Occipital lobe (tissue), 2 donors: ENCODE measurements around the gene BCAS4. TPM values are rescaled to one million over a fixed set of nuclear protein-coding genes. Genes with fewer than 3 reads are reported as not detected.

Source experiments
- DNase-seq: peaks from one replicate; lab custom pipeline; 2025; lab: John Stamatoyannopoulos, UW
- total RNA-seq: library from RNA; depleted of rRNA; stranded (reverse); fragments of >200 nt; gene quantifications from one replicate; pipeline ENCODE4 v1.2.3, GENCODE V29; 2014

The BCAS4 gene
- total RNA-seq, 1 donor from 2014 or later: 9.8 TPM

DNA sequence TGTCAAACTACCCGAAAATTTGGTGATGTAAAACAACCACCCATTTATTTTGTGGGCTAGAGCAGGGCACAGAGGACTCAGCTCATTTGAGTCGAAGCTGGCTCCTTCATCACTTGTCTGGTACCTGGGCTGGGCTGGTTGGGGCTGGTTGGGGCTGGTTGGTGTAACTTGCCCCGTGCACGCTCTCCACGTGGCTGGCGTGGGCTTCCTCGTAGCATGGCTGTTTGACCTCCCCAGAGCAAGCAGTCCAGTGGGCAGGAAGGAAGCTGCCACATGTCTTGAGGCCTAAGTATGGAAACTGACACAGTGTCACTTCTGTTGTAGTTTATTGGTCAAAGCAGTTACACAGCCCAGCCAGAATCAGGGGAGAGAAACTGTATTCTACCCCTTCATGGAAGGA is 27.1 kb downstream of the BCAS4 start:
- no peak for DNase-seq

DNA sequence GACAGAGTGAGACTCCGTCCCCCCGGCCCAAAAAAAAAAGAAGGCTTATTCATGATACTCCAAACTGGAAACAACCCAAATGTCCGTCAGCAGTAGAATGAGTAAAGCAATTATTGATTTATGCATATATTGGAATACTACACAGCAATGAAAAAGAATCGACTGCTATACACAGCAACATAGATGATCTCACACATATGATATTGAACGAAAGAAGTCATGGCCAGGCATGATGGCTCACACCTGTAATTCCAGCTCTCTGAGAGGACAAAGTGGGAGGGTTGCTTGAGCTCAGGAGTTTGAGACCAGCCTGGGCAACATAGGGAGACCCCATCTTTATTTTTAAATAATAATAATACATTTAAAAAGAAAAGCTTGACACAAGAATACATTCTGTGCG is 28.5 kb downstream of the BCAS4 start:
- DNase-seq: no peak

DNA sequence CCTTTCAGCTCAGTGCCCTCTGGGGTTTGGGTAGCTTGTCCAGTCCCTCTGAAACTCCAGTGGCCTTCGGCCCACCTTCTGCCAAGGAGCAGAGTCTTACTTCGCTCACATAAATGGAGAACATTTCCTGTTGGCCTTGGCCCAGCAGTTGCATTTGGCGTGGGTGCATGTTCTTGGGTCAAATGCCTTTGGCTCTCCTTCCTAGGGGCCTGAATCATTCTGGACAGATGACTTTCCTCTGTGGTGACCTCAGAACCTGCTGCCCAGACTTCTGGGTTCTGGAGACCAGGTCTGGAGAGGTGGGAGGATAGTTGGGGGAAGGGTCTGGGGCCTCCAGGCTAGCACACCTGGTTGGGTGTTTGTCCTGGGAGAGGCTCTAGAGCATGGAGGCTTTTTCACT is 29.3 kb downstream of the BCAS4 start:
- DNase-seq: no peak

DNA sequence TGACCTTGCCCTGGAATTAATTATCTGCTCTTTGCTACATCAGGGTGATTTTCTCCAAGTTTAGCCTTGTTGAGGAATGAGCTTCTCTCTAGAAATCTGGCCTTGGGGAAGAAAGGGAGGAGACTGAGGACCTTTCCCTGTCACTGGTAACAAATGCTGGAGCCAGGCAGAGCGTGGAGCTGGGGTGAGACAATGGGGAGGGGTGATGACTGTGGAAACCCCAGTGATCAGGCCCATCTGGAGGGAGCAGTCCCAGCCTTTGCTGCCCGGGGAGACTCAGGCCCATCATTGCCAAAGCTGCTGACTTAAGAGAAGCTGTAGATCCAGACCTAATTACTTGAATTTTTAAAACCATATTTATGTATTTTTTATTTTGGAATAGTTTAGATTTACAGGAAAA is 31.3 kb downstream of the BCAS4 start:
- DNase-seq: no peak

DNA sequence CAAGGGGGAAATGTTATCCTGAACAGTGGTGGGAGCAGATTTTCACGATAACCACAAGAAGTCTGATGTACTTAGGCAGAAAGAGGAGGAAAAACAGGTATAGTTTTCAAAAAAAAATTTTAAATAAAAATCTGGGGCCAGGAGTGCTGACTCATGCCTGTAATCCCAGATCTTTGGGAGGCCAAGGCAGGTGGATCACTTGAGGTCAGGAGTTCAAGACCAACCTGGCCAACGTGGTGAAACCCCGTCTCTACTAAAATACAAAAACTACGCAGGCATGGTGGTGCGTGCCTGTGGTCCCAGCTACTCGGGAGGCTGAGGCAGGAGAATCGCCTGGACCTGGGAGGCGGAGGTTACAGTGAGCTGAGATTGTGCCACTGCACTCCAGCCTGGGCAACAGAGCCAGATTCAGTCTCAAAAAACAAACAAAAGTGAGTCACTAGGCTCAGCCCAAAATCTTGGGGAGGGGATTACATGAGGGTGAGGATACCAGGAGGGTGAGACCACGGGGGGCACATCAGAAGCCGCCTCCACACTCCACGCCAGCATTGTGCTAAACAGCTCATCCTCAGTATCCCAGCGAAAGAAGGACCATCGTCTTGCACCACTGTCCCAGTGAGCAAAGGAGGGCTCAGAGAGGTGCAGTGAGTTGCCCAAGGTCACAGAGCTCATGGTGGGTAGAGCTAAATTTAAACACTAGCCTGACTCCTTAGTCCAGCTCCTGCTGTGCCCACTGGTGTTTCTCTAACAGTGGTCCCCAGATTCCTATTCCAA is 33.7 kb downstream of the BCAS4 start:
- DNase-seq: no peak

DNA sequence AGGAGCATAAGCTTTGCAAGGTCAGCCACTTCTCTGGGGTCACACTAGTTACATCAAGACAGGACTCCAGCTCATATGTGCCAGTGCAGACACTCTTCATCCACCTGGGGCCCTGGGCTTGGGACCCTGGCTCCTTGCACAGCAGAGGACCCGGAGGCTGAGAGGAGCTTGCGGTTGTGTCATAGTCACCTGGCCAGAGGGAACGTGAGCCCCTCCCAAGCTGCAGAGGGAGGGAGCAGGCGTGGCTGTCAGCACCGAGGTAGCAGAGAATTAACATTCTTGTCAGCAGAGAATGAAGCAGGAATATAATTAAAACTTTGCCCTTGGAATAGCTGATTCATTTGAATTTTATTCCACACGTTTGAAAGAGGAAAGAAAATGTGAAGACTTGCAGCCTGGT is 36.8 kb downstream of the BCAS4 start:
- DNase-seq: no peak

DNA sequence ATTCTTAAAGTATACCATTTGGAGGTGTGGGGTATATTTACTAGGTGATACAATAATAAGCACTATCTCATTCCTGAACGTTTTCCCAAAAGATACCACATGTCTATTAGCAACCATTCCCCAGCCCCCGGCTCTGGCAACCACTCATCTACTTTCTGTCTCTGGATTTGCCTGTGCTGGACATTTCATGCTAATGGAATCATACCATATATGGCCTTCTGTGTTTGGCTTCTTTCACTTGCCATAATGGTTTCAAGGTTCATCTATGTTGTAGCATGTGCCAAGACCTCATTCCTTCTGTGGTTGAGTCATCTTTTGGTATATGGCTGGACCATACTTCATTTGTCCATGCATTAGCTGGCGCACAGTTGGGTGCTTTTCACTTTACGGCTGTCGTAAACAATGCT is 39.7 kb downstream of the BCAS4 start:
- no peak for DNase-seq

DNA sequence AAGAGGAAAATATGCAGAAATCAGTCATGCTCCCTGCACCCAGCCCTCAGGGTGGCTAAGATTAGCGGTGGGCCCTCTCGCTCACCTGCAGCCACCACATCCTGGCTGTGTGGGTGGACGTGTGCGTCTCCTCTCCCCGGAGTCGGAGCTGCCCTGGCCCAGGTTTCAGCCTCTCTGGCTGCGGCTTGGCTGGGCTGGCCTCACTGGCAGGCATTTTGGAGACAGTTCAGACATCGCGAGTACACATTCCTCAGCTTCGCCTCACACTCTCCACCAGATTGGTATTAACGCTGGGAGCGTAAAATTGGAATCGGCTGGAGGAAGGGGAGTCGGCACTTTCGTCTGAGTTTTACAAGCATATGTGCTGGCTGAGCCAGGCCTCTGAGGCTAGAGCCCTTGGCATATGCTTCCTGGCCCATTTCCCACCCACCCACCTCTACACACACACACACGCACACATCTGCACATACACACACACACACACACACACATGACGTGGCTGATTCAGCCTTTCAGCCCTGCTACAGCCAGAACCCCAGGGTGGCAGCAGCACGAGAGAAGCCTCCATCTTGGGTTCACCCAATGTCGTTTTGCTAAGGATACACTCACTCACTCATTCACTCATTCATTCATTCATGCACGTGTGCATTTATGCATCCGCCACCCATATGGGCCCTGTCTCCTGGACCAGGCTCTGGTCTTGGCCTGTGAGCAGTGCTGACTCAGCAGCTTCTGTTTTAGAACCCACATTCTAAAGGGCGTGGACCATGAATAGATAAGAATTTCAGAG is 42.9 kb downstream of the BCAS4 start:
- DNase-seq: no peak

DNA sequence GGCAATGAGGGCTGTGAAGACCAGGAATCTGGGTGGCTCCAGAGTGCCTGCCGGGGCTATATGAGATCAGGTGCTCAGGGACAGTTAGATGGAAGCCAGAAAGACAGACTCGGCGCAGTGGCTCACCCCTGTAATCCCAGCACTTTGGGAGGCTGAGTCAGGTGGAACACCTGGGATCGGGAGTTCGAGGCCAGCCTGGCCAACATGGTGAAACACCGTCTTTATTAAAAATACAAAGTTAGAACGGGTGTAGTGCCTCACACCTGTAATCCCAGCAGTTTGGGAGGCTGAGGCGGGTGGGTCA is 43.4 kb downstream of the BCAS4 start:
- no peak for DNase-seq

DNA sequence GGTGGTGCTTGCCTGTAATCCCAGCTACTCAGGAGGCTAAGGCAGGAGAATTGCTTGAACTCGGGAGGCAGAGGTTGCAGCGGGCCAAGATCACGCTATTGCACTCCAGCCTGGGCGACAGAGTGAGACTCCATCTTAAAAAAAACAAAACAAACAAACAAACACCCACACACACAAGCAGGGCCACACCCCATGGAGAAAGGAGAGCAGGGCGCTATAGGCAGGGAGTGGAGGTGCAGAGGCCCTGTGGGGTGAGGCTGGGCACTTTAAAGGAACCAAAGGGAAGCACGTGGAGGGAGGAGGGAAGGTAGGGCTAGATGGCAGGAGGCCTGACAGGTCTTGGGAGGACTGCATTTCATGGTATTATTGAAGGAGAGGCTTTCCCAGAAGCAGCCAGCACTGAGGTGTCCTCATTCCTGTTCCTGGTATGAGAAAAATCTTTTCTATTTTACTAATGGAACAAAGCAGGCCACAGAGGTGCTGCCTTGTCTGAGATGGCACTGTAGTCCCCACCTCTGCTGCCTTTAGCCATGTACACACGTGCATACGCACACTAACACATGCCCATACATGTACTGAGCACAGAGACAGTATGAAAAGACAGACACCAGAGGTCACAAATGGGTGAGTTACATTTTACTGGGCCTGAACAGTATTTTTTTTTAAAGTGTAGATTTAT is 44.0 kb downstream of the BCAS4 start:
- DNase-seq: no peak

DNA sequence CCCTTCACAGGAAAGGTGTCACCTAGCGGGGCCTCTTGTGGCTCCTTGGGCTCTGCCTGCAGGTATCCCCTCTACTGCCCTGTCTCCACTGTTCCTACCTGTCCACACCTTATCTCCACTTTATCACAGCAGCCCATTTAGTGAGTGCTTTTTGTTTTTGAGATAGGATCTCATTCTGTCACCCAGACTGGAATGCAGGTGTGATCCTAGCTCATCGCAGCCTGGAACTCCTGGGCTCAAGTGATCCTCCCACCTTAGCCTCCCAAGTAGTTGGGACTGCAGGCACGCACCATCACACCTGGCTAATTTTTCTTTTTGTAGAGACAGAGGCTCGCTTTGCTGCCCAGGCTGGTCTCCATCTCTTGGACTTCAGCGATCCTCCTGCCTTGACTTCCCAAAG is 48.0 kb downstream of the BCAS4 start:
- no peak for DNase-seq

DNA sequence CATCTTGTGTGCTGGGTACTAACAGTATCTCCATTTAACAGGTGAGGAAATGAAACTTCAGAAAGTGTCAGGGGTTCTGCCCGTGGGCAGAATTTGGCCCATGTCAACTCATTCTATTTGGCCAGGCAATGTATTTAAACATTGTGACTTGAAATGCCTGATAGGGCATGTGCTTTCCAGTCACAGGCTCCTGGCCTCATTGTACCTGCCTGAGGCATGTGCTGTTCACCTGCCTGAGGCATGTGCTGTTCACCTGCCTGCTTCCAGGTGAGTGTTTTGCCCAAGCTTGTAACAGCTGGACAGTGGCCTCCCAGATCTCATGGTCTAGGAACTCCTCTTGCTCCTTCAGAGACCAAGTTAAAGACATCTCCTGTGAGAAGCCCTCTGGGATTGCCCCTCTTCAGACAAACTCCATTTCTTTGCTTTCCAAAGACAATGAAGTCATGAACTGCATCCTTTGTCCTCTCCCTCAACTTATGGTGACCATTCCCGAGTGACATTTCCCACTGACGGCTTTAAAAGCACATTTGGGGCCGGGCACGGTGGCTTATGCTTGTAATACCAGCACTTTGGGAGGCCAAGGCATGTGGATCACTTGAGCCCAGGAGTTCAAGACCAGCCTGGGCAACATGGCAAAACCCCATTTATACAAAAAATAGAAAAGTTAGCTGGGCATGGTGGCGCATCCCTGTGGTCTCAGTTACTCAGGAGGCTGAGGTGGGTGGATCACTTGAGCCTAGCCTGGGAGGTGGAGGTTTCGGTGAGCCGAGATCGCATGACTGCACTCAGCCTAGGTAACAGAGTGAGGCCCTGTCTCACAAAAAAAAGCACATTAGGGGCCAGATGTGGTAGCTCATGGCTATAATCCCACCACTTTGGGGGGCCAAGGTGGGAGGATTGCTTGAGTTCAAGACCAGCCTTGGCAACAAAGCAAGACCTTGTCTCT is 48.7 kb downstream of the BCAS4 start:
- no peak for DNase-seq

DNA sequence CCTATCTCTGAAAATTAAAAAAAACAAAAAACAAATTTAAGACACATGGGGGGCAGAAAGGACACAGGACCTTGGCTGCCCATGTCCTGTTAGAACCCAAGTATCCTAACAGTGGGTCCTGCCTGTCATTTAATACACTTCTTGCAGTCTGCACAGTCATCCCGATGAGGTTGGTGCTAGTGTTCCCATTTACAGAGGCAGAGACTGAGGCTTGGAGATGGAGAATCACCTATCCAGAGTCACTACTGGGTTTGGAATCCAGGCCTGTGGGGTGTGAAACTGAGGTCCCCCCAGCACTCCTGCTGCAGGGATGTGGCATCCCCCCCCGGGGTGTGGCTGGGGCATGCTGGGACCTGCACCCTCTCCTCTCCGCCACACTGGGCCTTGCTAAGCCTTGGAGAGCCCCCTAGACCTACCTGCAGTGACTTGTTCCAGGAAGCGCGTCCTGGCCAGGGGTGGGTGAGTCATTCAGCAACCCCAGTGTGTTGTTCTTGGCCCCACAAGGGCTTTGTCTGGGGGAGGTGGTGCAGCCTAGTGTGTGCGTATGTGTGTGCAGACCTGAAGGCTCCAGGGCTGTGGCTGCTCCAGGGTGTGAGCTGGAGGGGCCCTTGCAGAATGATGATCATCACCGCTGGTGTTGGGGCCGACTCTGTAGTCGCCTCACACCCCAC is 49.7 kb downstream of the BCAS4 start:
- DNase-seq: no peak

DNA sequence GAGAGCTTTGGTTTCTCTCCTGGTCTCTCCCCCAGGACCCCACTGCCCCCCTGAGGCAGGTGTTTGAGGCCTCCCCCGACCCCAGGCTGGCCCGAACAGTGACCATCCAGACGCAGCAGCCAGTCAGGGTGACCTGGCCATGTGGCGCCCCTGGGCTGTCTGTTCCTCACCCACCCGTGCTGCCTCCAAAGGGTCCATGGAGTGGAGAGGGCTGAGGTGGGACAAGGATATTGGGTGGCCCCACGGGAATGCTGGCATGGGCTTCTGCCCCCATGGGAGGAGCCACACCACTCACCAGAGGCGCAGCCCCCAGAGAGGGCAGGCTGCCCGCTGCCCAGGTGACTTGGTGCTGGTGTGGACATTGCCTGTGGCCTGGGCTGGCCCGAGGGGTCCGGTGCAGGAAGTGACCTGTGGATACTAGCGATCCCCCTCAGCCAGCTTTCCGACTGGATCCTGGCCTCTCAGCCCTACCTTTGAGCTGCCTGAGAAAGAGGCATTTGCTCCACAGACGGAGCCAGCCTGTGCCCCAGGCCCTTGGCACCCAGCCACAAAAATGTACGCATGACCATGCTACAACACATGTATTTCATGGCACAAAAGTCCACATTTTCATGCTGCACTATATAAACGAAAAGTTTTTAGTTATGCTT is 50.8 kb downstream of the BCAS4 start:
- no peak for DNase-seq

DNA sequence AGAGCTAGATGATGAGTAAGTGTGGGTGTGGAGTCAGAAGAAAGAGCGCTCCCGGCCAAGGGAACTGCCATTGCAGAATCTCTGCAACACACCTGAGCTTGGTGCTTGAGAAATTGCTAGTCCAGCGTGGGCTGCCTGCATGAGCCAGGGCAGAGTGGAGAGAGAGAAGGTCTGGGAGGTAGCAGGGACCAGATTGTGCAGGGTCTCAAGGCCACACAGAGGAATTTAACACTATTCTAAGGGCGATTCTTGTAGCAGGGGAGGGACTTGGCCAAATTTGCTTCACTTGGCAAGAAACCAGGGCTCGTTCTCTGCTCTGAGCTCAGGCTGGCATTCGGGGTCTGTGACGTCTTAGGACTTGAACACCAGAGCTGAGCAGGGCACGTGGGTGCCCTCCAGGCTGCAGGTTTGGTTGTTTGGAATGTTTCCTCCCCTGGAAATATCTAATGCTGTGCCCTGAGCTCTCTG is 53.5 kb downstream of the BCAS4 start:
- no peak for DNase-seq

DNA sequence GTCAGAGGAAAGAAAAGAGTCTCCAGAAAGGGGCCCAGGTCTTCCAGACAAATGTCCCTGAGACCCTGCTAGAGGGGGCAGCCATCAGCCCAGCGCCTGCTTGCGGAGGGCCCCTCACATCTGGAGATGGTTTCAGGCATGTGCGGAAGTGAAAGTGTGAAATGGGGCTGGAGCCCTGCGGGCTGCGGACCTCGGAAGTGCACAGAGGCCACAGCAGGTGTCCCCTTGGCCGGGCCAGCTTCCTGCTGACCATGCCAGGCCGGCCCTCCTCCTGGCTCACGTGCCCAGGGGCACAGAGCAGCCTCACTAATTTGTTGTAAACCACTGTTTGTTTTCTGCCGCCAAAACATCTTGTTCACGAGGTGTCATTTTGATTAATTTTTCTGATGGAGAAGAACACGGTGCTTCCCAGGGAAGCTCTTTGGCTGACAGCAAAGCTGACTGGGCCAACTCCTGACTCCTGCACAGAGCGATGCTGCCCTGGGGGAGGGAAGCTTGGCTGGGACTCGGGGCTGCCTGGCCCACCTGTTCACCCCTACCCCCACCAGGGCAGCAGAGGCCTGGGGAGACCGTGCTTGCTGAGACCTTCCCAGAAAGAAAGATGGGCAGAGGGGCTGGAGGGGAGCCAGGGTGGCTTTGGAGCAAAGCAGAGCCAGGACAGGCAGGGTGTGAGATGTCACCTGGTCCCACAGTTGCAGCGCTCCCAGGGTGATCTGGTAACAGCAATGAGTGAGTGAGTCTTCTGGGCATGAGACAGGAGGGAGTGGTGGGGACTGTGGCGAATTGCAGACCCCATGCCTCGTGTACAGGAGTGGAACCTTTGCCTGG is 54.2 kb downstream of the BCAS4 start:
- DNase-seq: no peak

DNA sequence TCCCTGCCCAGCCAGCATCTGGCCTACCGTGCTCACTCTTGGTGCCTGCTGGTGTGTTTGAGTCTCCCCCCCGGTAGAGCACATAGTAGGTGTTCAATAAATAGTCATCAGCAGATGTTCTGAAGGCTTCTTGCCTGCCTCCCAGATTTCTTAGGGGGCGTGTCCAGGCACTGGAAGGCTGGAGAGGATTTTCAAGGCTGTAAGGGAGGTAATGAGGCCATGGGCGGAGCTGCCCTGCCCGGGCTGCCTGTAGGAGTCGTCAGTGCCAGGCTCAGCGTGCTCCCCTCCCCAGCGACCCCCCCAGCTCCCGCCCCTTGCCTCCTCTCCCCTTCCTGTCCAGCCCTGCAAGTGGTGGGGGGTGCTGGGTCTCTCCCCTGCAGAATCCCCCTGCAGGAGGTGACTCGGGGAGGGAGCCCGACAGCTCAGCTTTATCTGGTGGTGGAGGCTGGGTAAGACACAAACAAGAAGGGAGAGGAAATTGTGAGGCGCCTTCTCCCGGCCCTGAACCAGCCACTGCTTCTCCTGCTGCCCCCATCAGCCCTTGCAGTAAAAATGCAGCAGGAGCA is 55.9 kb downstream of the BCAS4 start:
- no peak for DNase-seq

DNA sequence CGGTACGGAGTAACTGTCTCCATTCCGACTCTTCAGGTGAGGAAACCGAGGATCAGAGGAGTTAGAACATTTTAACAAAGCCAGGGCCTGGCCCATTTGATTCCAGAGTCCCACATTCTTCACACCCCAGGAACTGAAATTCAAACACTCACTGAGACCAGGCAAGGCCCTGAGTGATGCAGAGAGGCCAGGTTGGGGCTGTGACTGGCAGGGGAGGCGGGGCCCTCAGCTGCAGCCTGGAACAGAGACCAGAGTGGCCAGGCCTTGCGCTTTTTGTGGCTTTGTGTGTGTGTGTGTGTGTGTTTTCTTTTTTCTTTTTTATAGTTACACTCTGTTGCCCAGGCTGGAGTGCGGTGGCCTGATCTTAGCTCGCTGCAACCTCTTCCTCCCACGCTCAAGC is 57.2 kb downstream of the BCAS4 start:
- DNase-seq: no peak
